PFSK-1 (cell line): ENCODE data around the gene TEX2.

Source experiments
- FOXP2 ChIP-seq: optimal IDR thresholded peaks from 2 replicates; pipeline ENCODE3; 2011; ENCODE audit warnings: borderline replicate concordance, control low read depth, inconsistent platforms; ENCODE audit not compliant: insufficient read depth; ENCODE audit errors: extremely low read length, extremely low read depth
- POLR2AphosphoS5 ChIP-seq: IDR thresholded peaks from 2 replicates; pipeline ENCODE4 v1.6.1; 2012; ENCODE audit warnings: low read depth, mild to moderate bottlenecking, control low read depth, low read length, moderate library complexity
- REST ChIP-seq, 2 experiments: IDR thresholded peaks; 2 replicates each; pipeline versions ENCODE4 v1.6.1 to v1.8.0; 2011 to 2012; ENCODE audit warnings: low read depth in 2 of 2, low read length in 2 of 2, control low read depth in 1 of 2, inconsistent platforms in 1 of 2, mild to moderate bottlenecking in 1 of 2, moderate library complexity in 1 of 2; ENCODE audit not compliant: insufficient read depth in 1 of 2
- SIN3A ChIP-seq: IDR thresholded peaks from 2 replicates; pipeline ENCODE4 v1.6.1; 2012; ENCODE audit warnings: mild to moderate bottlenecking, low read length, moderate library complexity, borderline replicate concordance; ENCODE audit not compliant: insufficient read depth
- TAF1 ChIP-seq: IDR thresholded peaks from 2 replicates; pipeline ENCODE4 v1.6.1; 2012; ENCODE audit warnings: low read length, control low read depth, borderline replicate concordance; ENCODE audit not compliant: insufficient read depth

Gene TEX2

DNA sequence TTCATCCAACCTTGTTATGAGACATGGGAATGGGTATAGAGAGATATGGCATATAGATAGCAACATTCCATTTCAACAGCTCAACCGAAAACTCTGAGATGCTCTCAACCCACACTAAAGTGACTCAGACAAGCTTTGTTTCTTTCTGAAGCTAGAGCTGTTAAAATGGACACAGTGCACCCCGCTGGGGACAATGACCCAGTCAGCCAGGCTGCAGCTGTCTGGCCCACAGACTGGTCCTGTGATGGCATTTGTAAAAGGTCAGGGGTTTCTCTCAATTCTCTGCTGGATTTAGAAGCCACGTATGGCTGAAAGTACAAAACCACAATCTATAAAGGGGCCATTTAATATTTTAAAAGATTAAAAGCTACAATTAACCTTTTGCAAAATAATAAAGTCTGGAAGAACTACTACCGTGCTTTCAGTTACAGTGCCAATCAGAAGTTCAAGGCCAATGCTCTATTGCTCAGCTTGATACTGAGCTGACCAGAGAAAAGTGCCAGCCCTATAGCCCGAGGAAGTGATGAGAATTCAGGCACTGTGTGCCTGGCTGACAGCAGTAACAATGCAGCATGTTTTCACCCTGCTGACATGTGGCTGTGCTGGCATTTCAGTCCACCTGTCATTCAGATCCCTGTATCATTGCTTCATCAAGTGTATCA is 60.2 kb downstream of the TEX2 start:
- TF ChIP-seq FOXP2 (no peak), POLR2AphosphoS5 (no peak), SIN3A (no peak), REST (IDR thresholded peaks at IDR 0.05; ENCODE audit: insufficient read depth in 1 of 2, low read depth in 2 of 2, low read length in 2 of 2) (no peak), TAF1 (no peak)

GRCh38 chr17:64200080-64201032 is 62.7 kb downstream of the TEX2 start:
- TF ChIP-seq TAF1 (no peak), SIN3A (no peak), REST (IDR thresholded peaks at IDR 0.05; ENCODE audit: insufficient read depth in 1 of 2, low read depth in 2 of 2, low read length in 2 of 2) (no peak), FOXP2 (no peak), POLR2AphosphoS5 (no peak)

DNA sequence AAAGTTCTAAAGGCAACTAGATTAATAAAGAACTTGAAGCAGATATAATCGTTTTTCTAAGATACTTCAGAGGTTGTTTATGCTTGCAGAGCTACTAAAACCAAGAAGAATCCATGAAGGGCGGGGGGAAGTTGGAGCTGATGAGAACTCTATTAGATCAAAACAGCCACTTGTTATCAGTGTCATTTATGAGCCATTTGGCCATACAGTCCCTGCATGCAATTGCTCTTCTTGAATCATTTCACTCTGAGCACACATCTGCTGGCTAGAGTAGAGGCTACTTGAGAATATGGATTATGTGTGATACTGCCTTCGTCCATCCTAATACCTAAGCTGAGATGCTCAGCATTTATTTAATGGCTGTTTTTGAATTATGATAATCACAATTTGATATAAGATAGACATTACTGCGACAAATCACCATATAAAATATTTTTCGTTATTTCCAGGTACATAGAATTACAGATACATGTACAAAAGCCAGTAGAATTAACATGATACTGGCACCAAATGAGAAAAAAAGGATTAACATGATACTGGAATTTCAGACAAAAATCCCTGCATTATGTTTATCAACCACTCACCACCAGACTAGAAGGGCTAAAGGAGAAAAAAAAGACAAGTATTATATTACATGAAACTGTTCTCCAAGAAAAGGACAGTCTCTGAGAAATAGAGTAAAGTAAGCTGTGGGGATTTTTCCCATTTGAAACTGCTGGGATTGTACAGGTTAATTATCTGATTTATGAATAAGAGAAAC is 64.5 kb downstream of the TEX2 start:
- TF ChIP-seq FOXP2 = no peak
- no peak for TF ChIP-seq POLR2AphosphoS5
- no peak for TF ChIP-seq REST (IDR thresholded peaks at IDR 0.05; ENCODE audit: insufficient read depth in 1 of 2, low read depth in 2 of 2, low read length in 2 of 2)
- TF ChIP-seq SIN3A = no peak
- TF ChIP-seq TAF1 = no peak

- TF ChIP-seq TAF1 = no peak
- no peak for TF ChIP-seq REST (IDR thresholded peaks at IDR 0.05; ENCODE audit: insufficient read depth in 1 of 2, low read depth in 2 of 2, low read length in 2 of 2)
- no peak for TF ChIP-seq FOXP2
- no peak for TF ChIP-seq SIN3A
- no peak for TF ChIP-seq POLR2AphosphoS5
Measured at GRCh38 chr17:64196601-64197000, 66.5 kb downstream of the TEX2 start.
